ENCODE data around the gene HYAL1. TPM values are rescaled to one million over a fixed set of nuclear protein-coding genes. Genes with fewer than 3 reads are reported as not detected.

HYAL1 gene, protein sequence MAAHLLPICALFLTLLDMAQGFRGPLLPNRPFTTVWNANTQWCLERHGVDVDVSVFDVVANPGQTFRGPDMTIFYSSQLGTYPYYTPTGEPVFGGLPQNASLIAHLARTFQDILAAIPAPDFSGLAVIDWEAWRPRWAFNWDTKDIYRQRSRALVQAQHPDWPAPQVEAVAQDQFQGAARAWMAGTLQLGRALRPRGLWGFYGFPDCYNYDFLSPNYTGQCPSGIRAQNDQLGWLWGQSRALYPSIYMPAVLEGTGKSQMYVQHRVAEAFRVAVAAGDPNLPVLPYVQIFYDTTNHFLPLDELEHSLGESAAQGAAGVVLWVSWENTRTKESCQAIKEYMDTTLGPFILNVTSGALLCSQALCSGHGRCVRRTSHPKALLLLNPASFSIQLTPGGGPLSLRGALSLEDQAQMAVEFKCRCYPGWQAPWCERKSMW
- polyA plus RNA-seq (2013, experiment 1 of 2), result 0.15 TPM
- polyA plus RNA-seq (2013, experiment 2 of 2), result 0.11 TPM

GRCh38 chr3:50303013-50303815, at the start of gene HYAL1:
TSS of gene HYAL1 (minus strand) at chr3:50303574. CDS start at chr3:50302956, 618 bp downstream.
- H3K18ac ChIP-seq (ENCODE audit: low read depth in 1 of 2, low read length in 2 of 2), result no peak within 1 kb of the TSS
- H3K79me1 ChIP-seq (replicated peaks; ENCODE audit: low read length, poor library complexity, severe bottlenecking), result peaks cover 9% of the 10 kb centered on the region
- no peak within 1 kb of the TSS for H4K91ac ChIP-seq (ENCODE audit: low read length)
- H3K27me3 ChIP-seq (ENCODE audit: control insufficient read depth in 1 of 2, insufficient read depth in 1 of 2, low read length in 2 of 2), result no peaks in the 10 kb centered on the region
- H2AK5ac ChIP-seq (ENCODE audit: low read length, severe bottlenecking), result peak within 1 kb of the TSS; percentile 59
- H3K9ac ChIP-seq (ENCODE audit: low read length), result peak within 1 kb of the TSS; percentile 22
- no peak within 1 kb of the TSS for H3K4me3 ChIP-seq (ENCODE audit: insufficient read depth in 1 of 2, low read depth in 1 of 2, low read length in 2 of 2)
- no peaks in the 10 kb centered on the region for H3K9me3 ChIP-seq (ENCODE audit: control insufficient read depth, low read length)
- H3K4me1 ChIP-seq (ENCODE audit: control insufficient read depth, insufficient read depth, low read depth, low read length), result peaks cover 34% of the 10 kb centered on the region
- H3K14ac ChIP-seq (ENCODE audit: low read length in 2 of 2), result no peak within 1 kb of the TSS
- H2BK120ac ChIP-seq (ENCODE audit: low read depth, low read length), result no peak within 1 kb of the TSS
- H2BK12ac ChIP-seq (ENCODE audit: low read length in 2 of 2), result peak within 1 kb of the TSS in 1 of 2 experiments; percentile 21
- H4K8ac ChIP-seq (ENCODE audit: low read length), result no peak within 1 kb of the TSS
- no peak within 1 kb of the TSS for H3K4ac ChIP-seq (ENCODE audit: low read depth in 1 of 2, low read length in 2 of 2)
- H3K36me3 ChIP-seq (ENCODE audit: control insufficient read depth in 1 of 2, insufficient read depth in 2 of 2, low read depth in 1 of 2, low read length in 2 of 2), result no peaks in the 10 kb centered on the region
- WGBS, result 80% methylated on average over 14 of the region's 14 CpGs
- no peak within 1 kb of the TSS for H3K4me2 ChIP-seq (ENCODE audit: low read length, poor library complexity, severe bottlenecking)
- no peak within 1 kb of the TSS for H3K23ac ChIP-seq (ENCODE audit: low read length in 2 of 2)
- no peak for DNase-seq
- no peak within 1 kb of the TSS for H2BK15ac ChIP-seq (ENCODE audit: low read depth, poor library complexity, severe bottlenecking)
- no peak within 1 kb of the TSS for H3K27ac ChIP-seq (ENCODE audit: low read length, poor library complexity, severe bottlenecking)
- no peak within 1 kb of the TSS for H2BK5ac ChIP-seq (ENCODE audit: low read depth, low read length, poor library complexity, severe bottlenecking)
- no peak within 1 kb of the TSS for H2AFZ ChIP-seq (ENCODE audit: low read depth, low read length)

GRCh38 chr3:50352781-50353180, 49.4 kb upstream of the HYAL1 start:
- no peak overlapping the region for H4K8ac ChIP-seq (ENCODE audit: low read length)
- peak; percentile 47 for DNase-seq
- H2AK5ac ChIP-seq (ENCODE audit: low read length, severe bottlenecking), result no peak overlapping the region
- H2BK15ac ChIP-seq (ENCODE audit: low read depth, poor library complexity, severe bottlenecking), result no peak overlapping the region
- no peak overlapping the region for H3K4me3 ChIP-seq (ENCODE audit: insufficient read depth in 1 of 2, low read depth in 1 of 2, low read length in 2 of 2)
- no peaks in the 10 kb centered on the region for H3K9me3 ChIP-seq (ENCODE audit: control insufficient read depth, low read length)
- no peak overlapping the region for H2AFZ ChIP-seq (ENCODE audit: low read depth, low read length)
- no peak overlapping the region for H3K23ac ChIP-seq (ENCODE audit: low read length in 2 of 2)
- peaks cover 43% of the 10 kb centered on the region for H3K79me1 ChIP-seq (replicated peaks; ENCODE audit: low read length, poor library complexity, severe bottlenecking)
- no peak overlapping the region for H3K4me2 ChIP-seq (ENCODE audit: low read length, poor library complexity, severe bottlenecking)
- H3K4me1 ChIP-seq (ENCODE audit: control insufficient read depth, insufficient read depth, low read depth, low read length), result peaks cover 55% of the 10 kb centered on the region
- no peak overlapping the region for H2BK12ac ChIP-seq (ENCODE audit: low read length in 2 of 2)
- 86% methylated on average over 1 of the region's 2 CpGs for WGBS
- H4K91ac ChIP-seq (ENCODE audit: low read length), result no peak overlapping the region
- H2BK120ac ChIP-seq (ENCODE audit: low read depth, low read length), result no peak overlapping the region
- H3K4ac ChIP-seq (ENCODE audit: low read depth in 1 of 2, low read length in 2 of 2), result no peak overlapping the region
- no peak overlapping the region for H3K18ac ChIP-seq (ENCODE audit: low read depth in 1 of 2, low read length in 2 of 2)
- no peak overlapping the region for H3K14ac ChIP-seq (ENCODE audit: low read length in 2 of 2)
- H2BK5ac ChIP-seq (ENCODE audit: low read depth, low read length, poor library complexity, severe bottlenecking), result no peak overlapping the region
- H3K27me3 ChIP-seq (ENCODE audit: control insufficient read depth in 1 of 2, insufficient read depth in 1 of 2, low read length in 2 of 2), result no peaks in the 10 kb centered on the region
- H3K36me3 ChIP-seq (ENCODE audit: control insufficient read depth in 1 of 2, insufficient read depth in 2 of 2, low read depth in 1 of 2, low read length in 2 of 2), result peaks cover 62 to 66% of the 10 kb centered on the region in 2 experiments
- peak overlapping the region; percentile 24 for H3K27ac ChIP-seq (ENCODE audit: low read length, poor library complexity, severe bottlenecking)
- H3K9ac ChIP-seq (ENCODE audit: low read length), result peak overlapping the region; percentile 61

DNA sequence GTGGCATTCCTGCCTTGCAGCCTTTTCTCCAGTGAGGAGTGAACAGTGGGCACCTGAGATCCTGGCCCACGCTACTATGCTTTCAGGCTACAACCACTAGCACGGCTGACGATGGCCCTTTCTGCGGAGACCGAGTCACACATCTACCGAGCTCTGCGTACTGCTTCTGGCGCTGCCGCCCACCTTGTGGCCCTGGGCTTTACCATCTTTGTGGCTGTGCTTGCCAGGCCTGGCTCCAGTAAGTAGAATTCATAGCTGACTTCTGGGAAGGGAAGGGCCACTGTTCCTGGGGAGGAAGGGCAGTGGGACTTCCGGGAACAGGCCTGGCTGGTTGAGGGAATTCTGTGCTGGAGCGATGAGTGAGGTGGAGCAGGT, 47.9 kb upstream of the HYAL1 start:
- Histone ChIP-seq H3K79me1 (replicated peaks; ENCODE audit: low read length, poor library complexity, severe bottlenecking) (peaks cover 43% of the 10 kb centered on the region), H2BK12ac (ENCODE audit: low read length in 2 of 2) (no peak overlapping the region), H3K4me1 (ENCODE audit: control insufficient read depth, insufficient read depth, low read depth, low read length) (peaks cover 42% of the 10 kb centered on the region), H3K14ac (ENCODE audit: low read length in 2 of 2) (no peak overlapping the region), H2BK5ac (ENCODE audit: low read depth, low read length, poor library complexity, severe bottlenecking) (no peak overlapping the region), H3K36me3 (ENCODE audit: control insufficient read depth in 1 of 2, insufficient read depth in 2 of 2, low read depth in 1 of 2, low read length in 2 of 2) (peaks cover 56 to 57% of the 10 kb centered on the region in 2 experiments), H3K18ac (ENCODE audit: low read depth in 1 of 2, low read length in 2 of 2) (no peak overlapping the region), H2BK120ac (ENCODE audit: low read depth, low read length) (no peak overlapping the region), H3K4me3 (ENCODE audit: insufficient read depth in 1 of 2, low read depth in 1 of 2, low read length in 2 of 2) (peak overlapping the region; percentile 87 to 96), H3K27ac (ENCODE audit: low read length, poor library complexity, severe bottlenecking) (no peak overlapping the region), H2BK15ac (ENCODE audit: low read depth, poor library complexity, severe bottlenecking) (no peak overlapping the region), H4K91ac (ENCODE audit: low read length) (peak overlapping the region; percentile 21), H3K4me2 (ENCODE audit: low read length, poor library complexity, severe bottlenecking) (peak overlapping the region; percentile 66), H2AK5ac (ENCODE audit: low read length, severe bottlenecking) (peak overlapping the region; percentile 27), H3K9me3 (ENCODE audit: control insufficient read depth, low read length) (no peaks in the 10 kb centered on the region), H3K27me3 (ENCODE audit: control insufficient read depth in 1 of 2, insufficient read depth in 1 of 2, low read length in 2 of 2) (no peaks in the 10 kb centered on the region), H4K8ac (ENCODE audit: low read length) (peak overlapping the region; percentile 15), H3K9ac (ENCODE audit: low read length) (peak overlapping the region; percentile 90), H3K23ac (ENCODE audit: low read length in 2 of 2) (no peak overlapping the region), H2AFZ (ENCODE audit: low read depth, low read length) (no peak overlapping the region), H3K4ac (ENCODE audit: low read depth in 1 of 2, low read length in 2 of 2) (no peak overlapping the region)
- WGBS, result 87% methylated on average over 11 of the region's 11 CpGs
- no peak for DNase-seq
